Lung microvascular endothelial cell (primary cell): ENCODE measurements around the gene ZNF286A. TPM values are rescaled to one million over a fixed set of nuclear protein-coding genes. Genes with fewer than 3 reads are reported as not detected.
"Not testable (repeated sequence)": the region's sequence is repeated elsewhere in the genome, so short reads cannot be mapped to it uniquely, and the experiment has no call there.

Source experiments
- DNase-seq, 2 donors: peaks; one replicate each; pipeline versions ENCODE4 v3.0.0 to v3.0.0-alpha.2; 2010; ENCODE audit warnings: low read depth in 2 of 2
- total RNA-seq: library from RNA; depleted of rRNA; stranded (reverse); fragments of >200 nt; gene quantifications from 2 replicates; pipeline ENCODE4 v1.2.1, GENCODE V29; 2014

ZNF286A gene
- total RNA-seq, result 25.3 and 31.3 TPM in 2 replicates

GRCh38 chr17:15699413-15699924, at the start of gene ZNF286A:
ZNF286A (plus strand) TSS chr17:15699752; CDS start chr17:15700330, 578 bp downstream.
- DNase-seq, result peak; percentile 98 to 100

DNA sequence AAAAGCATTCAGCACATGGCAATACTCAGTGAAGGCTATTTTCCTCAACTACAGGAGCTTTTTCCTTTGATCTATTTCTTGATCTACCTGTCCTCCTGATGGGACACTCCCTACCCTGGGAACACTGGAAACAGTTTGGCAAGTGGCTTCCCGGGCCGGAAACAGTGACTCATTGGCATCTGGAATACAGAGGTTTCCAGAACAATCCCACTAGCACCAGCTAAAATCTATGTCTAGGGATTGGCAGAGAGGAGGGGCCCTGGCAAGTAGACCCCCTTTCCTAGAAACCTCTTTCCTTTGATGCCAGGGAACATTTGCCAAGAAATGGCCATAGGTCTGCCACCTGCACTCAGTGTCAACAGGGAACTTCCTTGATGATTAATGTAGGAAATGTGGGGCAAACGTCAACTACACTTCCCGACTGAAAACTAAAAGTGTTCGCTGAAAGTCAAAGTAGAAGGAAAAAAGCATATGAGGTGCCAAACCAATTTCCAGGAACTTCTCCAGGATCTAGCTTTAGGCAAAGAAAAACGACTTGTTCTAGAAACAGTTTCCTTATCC, 49.6 kb upstream of the ZNF286A start:
- peak; percentile 56 to 83 for DNase-seq

DNA sequence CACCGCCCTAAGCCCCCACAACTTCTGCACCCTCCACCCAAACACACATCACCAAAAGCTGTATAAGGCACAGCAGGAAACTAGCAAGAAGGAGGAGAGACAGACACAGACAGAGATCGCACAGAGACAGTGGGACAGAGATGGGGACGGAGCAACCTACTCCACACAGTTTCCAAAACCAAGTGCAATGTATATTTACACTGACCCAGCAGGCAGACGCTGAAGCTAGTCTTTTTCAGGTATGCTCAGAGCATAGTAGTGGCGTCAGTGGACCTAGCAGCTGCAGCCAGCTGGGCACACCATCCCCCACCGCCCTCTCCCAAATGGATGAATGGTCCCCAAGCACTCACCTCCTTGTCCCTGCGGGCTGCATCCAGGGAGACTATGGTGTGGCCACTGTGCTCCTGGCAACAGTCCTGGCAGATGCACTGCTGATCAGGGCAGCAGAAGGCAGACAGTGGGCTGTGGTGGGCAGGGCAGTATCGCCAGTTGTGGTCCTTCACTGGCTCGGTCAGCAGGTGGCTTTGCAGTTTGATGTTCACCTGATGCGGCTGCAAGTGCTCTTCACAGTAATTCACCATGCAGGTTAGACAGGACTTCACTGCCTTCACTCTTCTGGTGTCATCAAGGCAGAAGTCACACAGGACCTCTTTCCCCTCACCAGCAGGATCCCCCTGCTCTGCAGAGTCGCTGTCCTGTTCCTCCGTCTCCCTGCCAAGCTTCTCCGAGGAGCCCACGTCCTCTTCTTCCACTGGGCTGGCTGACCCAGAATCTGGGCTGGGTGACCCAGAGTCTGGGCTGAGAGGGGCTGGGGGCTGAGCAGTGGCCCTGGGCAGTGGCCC, 48.6 kb upstream of the ZNF286A start:
- DNase-seq, result peak; percentile 10 to 35

GRCh38 chr17:15651583-15652110, 47.9 kb upstream of the ZNF286A start:
- peak; percentile 90 to 98 for DNase-seq

DNA sequence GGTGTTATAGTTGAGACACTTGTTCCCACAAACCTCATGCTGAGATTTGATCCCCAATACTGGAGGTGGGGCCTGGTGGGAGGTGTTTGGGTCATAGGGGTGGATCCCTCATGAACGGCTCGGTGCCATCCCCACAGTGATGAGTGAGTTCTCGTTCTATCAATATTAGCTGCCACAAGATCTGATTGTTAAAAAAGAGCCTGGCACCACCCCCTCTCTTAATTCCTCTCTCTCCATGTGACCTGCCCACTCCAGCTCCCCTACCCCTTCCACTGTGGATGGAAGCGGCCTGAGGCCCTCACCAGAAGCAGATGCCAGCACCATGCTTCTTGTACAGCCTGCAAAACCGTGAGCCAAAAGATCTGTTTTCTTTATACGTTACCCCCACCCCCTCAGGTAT, 46.6 kb upstream of the ZNF286A start:
- DNase-seq, result no peak

GRCh38 chr17:15654401-15654800, 45.2 kb upstream of the ZNF286A start:
- not testable (repeated sequence) for DNase-seq

DNA sequence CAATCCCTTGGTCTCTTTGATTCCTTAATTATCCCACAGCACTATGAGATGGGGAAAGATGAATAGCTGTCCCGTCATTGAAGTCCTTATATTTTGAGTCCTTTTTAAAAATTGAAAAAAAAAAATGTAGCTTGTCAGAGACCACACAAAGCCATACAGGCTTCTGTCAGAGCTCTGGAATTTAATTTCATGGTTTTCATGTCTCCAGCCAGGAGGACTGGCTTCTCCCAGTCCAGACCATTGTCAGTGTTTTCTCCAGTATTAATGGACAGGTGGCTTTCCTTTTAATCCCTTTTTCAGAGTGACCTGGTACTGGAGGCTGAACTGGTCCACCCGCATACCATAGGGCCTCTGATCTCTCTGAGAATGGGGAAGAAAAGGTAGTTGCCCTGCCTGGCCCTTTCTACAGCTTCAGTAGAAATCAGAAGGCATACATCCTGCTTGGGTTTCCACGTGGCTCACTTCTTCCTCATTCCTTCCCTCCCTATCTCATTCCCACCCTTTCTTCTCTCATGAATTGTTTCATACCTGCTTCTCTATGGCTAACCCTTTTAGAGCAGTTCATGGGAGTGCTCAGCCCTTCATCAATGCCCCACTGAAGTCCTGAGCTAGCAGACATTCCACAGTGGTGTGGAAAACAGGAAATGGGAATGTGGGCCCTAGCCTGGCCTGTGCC, 44.5 kb upstream of the ZNF286A start:
- DNase-seq, result peak in 1 of 2 donors; percentile 37

DNA sequence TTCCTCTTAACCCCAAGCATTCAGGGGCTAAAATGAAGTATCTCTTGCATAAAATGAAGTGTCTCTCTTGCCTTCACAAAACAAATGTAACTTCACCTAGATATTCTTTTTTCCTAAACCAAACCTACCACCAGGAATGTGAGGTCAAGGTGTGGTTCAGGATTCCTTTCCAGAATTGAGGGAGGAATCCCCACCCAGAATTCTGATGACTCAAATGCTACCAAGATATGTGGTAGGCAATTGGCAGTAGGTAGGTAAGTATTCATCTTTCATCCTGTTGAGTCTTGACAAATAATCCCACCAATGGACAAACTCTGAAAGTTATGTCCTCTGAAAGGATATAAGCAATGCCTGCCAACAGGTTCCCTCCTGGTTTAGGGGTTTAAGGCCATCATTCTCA, 41.7 kb upstream of the ZNF286A start:
- no peak for DNase-seq

DNA sequence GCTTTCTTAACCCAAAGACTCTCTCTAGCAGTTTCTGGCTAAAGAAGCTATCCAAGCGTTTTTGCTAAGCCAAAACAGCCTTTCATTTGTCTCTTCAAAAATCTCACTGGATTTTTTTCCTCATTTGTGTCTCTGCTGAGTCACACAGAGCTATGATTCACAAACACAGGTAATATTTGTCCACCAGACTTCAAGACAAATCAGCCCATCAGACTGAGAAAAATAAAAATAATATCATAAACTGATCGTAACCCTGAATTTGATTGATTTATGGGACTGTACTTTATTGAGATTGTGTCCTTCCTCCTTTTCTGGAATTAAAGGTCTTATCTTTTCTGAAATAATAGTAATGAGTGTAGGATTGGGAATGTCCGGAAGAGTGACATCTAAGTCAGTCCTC, 41.3 kb upstream of the ZNF286A start:
- no peak for DNase-seq

- DNase-seq, result no peak
Measured at GRCh38 chr17:15659236-15659635, 40.3 kb upstream of the ZNF286A start.

DNA sequence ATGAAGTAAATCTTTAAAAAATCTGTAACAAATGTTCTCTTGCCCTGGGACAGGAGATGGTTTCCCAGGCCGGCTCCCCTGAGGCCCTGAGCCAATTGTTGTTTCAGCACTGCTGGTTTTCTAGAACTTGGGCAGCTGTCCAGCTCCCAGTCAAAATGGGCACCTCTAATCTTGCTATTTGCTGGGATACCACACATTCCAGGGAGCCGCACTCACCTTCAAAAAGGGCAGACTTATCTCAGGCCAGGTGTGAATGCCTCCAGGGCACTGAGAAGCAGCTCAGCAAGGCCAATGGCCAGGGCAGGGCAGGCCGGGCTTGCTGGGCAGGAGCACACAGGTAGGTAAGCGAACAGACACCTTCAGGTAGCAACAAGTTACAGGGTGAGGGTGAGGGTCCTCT, 39.9 kb upstream of the ZNF286A start:
- DNase-seq, result peak; percentile 14 to 51

- DNase-seq, result peak; percentile 28 to 46
Measured at GRCh38 chr17:15660077-15660476, 39.5 kb upstream of the ZNF286A start.

- no peak for DNase-seq
Measured at GRCh38 chr17:15662681-15663080, 36.9 kb upstream of the ZNF286A start.

DNA sequence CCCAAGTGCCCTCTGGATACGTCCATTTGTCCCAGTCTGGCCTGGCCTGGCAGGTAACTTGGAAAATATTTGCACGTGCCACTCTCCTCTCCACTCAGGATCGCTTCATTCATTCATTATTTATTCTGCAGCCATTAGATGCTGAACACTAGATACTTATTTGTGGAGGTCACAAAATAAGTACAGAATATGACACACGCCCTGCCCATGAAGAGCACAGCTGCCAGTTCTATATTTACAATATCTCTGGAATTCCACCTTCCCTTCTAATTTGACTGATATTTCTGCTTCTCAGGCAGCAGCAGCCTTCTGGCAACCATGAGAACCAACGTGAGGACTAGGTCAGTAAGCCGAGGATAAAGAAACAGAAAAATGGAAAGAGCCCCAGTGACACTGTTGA, 36.4 kb upstream of the ZNF286A start:
- DNase-seq, result no peak

DNA sequence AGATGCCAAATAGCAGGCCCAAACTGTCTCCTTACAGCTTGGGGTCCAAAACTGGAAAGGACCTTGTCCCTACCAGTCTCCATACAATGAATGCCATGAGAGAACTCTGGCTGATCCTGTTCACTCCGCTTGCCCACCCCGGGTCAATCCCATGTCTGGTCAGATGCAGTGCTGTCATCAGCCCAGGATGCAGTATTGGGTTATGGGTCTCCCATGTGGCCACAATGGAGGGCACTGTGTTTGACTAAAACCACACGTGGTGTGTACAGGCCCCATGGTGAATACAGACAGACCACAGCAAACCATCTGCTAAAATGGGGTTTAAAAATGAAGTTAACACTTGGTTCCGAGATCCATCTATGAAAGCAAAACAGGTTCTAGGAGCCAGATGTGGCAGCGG, 35.9 kb upstream of the ZNF286A start:
- no peak for DNase-seq

GRCh38 chr17:15669526-15669925, 30.0 kb upstream of the ZNF286A start:
- DNase-seq, result peak in 1 of 2 donors; percentile 21

DNA sequence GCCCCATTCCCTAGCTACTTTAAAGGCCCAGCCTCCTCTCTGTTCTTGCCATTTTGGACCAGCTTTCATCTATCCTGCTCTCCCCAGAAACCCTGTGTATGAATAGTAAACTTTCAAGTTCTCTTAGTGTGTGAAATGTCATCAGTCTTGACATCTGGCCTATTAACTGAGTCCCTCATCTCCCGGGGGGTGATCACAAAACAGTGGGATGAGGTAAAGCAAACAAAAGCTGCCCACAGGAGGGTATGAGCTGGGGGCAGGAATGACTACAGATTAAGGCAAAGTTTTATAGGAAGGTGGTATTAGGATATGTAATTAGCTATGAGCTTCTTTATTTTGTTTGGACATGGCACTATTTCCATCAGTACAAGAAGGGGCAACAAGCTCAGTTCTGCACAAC, 24.9 kb upstream of the ZNF286A start:
- not testable (repeated sequence) for DNase-seq

DNA sequence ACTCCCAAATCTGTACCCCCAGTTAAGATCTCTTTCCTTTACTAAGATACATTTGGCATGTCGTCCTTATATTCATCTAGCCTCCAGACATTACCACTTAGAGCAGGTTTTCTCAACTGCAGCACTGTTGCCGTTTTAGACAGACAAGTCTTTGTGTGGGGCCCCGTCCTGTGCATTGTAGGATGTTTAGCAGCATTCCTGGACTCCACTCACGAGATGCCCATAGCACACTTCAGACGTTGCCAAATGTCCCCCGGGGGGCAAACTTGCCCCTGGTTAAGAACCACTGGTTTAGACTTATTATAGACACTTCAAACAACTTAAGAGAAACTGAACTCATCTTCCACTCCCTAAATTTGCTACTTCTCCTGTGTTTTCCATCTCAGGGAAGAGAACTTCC, 23.6 kb upstream of the ZNF286A start:
- DNase-seq, result not testable (repeated sequence)

- DNase-seq, result not testable (repeated sequence)
Measured at GRCh38 chr17:15683135-15683534, 16.4 kb upstream of the ZNF286A start.

- DNase-seq, result peak; percentile 54 to 56
Measured at GRCh38 chr17:15683824-15684478, 15.6 kb upstream of the ZNF286A start, which contains the start of gene TRIM16. TRIM16 (minus strand) TSS chr17:15684311; CDS start chr17:15651609, 32,702 bp downstream.

GRCh38 chr17:15687494-15687893, 12.1 kb upstream of the ZNF286A start:
- not testable (repeated sequence) for DNase-seq
